HG03064 (cell line): Measurements from ENCODE around the gene PLEKHA4.
"Not testable (repeated sequence)": the region's sequence is repeated elsewhere in the genome, so short reads cannot be mapped to it uniquely, and the experiment has no call there.

Source experiments
- ATAC-seq: cut with Tn5 transposase; IDR thresholded peaks from one replicate; pipeline ENCODE4 v1.9.1; 2021; ENCODE audit warnings: low read depth; ENCODE audit not compliant: unreplicated experiment

PLEKHA4 gene, protein sequence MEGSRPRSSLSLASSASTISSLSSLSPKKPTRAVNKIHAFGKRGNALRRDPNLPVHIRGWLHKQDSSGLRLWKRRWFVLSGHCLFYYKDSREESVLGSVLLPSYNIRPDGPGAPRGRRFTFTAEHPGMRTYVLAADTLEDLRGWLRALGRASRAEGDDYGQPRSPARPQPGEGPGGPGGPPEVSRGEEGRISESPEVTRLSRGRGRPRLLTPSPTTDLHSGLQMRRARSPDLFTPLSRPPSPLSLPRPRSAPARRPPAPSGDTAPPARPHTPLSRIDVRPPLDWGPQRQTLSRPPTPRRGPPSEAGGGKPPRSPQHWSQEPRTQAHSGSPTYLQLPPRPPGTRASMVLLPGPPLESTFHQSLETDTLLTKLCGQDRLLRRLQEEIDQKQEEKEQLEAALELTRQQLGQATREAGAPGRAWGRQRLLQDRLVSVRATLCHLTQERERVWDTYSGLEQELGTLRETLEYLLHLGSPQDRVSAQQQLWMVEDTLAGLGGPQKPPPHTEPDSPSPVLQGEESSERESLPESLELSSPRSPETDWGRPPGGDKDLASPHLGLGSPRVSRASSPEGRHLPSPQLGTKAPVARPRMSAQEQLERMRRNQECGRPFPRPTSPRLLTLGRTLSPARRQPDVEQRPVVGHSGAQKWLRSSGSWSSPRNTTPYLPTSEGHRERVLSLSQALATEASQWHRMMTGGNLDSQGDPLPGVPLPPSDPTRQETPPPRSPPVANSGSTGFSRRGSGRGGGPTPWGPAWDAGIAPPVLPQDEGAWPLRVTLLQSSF

DNA sequence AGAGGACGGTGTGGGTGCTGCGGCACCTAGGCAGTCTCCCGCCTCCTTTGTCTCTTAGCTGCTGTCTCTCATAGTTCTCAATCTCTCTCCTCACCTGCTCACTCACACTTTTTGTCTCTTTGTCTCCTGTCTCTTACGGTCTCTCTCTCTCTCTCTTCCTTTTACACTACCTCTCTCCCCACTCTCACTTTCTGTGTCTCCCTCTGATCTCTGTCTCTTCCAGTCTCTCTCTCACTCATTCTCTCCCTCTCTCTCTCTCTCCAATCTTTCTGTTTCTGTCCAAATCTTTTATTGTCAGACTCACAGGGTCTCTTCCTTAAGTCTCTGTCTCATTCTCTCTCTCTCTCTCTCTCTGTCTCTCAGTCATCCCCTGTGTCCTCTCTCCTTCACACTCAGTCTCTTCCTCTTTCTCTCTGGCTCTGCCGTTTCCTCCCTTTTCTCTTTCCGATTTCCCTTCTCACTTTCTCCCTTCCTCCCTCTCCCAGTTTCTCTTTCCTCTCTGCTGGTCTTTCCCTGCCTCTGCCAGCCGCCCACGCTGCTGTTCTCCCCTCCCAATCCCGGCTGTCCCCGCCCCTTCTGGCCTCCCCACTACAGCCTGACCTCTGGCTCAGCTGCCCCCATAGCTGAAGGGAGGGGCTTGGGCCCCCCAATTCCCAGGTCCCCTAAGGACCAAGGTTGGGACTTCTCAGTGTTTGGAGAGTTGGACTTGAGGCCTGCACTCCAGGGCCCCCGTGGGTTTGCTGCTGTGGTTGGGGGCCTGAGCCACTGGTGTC, at the start of gene PLEKHA4:
Gene PLEKHA4 (minus strand): TSS at position 504 of the 773 bp plus-strand sequence. CDS start 997 bp downstream, outside the sequence.
- ATAC-seq, result no peak

DNA sequence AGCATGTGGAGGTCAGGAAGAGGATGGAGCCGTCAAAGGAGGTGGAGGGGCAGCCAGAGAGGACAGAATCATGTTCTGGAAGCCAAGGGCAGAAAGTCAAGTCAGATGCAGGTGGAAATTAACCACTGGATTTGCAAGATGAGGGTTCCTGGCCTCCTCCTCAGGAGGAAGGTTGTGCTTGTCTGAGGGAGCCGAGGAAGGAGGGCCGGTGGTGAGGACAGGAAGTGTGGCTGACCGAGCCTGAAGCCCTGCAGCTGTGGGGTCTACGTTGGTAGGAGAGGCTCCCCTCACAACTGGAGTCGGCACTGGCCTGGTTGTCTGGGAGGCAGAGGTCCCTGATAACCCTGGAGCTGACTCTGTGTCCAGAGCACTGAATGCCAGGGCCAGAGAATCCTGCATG, 49.7 kb upstream of the PLEKHA4 start:
- ATAC-seq, result no peak

- no peak for ATAC-seq
Observed at GRCh38 chr19:48915757-48916156, 47.3 kb upstream of the PLEKHA4 start.

DNA sequence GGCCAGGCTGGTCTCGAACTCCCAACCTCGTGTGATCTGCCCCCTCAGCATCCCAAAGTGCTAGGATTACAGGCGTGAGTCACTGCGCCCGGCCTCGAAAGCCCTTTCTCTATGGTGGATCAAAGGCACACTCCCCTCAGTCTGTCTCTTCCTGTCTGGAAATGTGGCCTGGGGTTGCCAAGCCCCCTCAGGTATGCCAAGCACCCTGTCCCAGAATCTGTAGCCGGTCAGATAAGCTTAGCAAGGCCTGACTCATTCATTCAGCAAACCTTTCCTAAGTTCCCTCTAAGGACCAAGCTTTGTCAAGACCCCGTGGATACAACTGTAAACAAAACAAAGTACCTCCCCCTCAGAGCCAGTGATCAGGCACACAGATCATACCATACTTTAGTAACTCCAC, 45.8 kb upstream of the PLEKHA4 start:
- no peak for ATAC-seq

- ATAC-seq, result no peak
Observed at GRCh38 chr19:48913114-48913889, 44.9 kb upstream of the PLEKHA4 start.

GRCh38 chr19:48910803-48911202, 42.4 kb upstream of the PLEKHA4 start:
- no peak for ATAC-seq

DNA sequence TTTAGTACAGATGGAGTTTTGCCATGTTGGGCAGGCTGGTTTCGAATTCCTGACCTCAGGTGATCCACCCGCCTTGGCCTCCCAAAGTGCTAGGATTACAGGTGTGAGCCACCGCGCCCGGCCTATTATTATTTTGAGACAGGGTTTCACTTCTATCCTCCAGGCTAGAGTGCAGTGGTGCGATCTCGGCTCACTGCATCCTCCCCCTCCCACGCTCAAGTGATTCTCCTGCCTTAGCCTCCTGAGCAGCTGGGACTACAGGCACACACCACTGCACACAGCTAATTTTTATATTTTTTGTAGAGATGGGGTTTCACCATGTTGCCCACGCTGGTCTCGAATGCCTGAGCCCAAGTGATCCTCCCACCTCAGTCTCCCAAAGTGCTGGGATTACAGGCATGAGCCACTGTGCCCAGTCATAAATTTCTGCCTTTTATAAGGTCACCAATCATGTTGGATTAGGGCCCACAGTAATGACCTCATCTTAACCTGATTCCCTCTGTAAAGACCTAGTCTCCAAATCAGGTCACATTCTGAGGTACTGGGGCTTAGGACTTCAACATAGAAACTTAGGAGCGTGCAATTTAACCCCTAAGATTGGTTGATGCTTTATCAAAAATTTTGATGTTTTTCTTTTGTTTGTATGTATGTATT, 41.1 kb upstream of the PLEKHA4 start:
- not testable (repeated sequence) for ATAC-seq

- ATAC-seq, result no peak
Observed at GRCh38 chr19:48907671-48908070, 39.3 kb upstream of the PLEKHA4 start.

- ATAC-seq, result no peak
Observed at GRCh38 chr19:48906324-48906723, 37.9 kb upstream of the PLEKHA4 start.

GRCh38 chr19:48905664-48906063, 37.2 kb upstream of the PLEKHA4 start:
- ATAC-seq, result no peak

GRCh38 chr19:48903788-48904187, 35.4 kb upstream of the PLEKHA4 start:
- not testable (repeated sequence) for ATAC-seq

DNA sequence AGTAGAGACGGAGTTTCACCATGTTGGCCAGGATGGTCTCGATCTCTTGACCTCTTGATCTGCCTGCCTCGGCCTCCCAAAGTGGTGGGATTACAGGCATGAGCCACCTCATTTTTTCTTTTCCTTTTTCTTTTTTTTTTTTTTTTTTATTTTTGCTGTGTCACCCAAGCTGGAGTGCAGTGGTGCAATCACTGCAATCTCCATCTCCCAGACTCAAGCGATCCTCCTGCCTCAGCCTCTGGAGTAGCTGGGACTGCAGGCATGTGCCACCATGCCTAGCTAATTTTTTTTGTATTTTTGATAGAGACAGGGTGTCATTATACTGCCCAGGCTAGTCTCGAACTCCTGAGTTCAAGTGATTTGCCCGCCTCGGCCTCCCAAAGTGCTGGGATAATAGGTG, 33.9 kb upstream of the PLEKHA4 start:
- ATAC-seq, result not testable (repeated sequence)

DNA sequence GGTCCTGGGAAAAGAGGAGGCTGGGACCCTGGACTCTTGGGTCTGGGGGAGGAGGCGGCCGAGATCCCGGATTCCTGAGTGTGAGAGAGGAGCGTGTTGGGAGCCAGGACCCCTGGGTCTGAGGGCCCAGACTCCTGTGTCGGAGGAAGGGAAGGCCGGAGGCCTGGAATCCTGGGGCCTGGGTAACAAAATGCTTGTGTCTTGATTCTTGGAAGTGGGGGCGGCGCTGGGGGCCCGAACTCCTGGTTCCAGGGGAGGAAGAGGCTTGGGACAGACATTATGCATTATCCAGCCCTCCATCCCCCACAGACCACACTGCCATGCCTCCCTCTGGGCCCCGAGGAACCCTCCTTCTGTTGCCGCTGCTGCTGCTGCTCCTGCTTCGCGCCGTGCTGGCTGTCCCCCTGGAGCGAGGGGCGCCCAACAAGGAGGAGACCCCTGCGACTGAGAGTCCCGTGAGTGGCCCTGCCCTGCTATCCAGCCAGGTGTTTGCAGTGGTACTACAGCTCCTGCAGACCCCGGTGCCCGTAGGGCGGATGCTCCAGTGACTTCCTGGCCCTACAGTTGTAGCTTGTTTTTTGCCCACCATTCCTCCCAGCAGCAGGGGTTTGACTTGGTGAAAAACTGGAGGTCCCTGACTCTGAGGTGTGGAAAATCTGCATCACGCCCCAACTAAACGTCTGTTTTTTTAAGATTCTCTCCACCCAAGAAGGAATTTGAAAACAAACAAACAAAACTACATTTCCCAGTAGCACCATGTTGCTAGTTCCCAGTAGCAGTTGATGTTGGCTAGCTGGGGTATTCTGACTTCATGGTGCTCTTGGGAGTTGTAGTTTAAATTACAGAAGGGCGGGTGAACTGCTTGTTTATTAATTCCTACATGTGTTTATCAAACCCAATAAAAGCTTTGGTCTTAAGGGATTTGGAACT, 32.3 kb upstream of the PLEKHA4 start:
- ATAC-seq, result peak; percentile 9

DNA sequence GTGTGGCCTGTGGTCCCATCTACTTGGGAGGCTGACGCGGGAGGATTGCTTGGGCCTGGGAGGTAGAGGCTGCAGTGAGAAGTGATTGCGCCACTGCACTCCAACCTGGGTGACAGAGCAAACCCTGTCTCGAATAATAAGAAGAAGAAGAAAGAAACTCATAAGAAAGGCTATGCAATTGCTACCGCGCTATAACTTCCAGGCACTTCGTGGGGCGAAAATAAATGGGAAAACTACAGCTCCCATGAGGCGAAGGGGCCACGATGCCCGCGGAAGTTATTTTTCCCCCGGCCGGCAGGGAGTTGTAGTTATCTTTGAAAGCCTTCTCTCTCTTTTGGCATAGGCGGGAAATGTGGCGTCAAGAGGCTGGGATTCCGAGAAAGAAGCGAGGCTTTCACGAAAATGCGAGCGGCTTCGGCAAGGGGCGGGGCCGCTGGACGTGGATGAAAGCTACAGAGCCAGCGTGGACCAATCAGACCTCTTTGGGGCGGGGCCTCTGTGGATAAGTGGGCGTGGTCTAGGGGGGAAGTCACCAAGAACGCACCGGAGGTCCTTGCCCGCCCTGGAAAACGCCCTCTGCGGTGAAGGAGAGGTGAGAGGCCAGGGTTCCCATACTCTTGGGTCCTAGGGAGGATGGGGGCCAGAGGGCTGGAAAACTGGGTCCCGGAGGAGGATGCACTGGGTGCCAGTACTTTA, 31.5 kb upstream of the PLEKHA4 start, which contains the start of gene NUCB1:
Gene NUCB1 (plus strand): TSS at position 532 of the 696 bp plus-strand sequence. CDS start 485 bp downstream, outside the sequence.
- peak; percentile 69 for ATAC-seq

- not testable (repeated sequence) for ATAC-seq
Observed at GRCh38 chr19:48899386-48899749, 31.0 kb upstream of the PLEKHA4 start.

- no peak for ATAC-seq
Observed at GRCh38 chr19:48897181-48897580, 28.8 kb upstream of the PLEKHA4 start.

- no peak for ATAC-seq
Observed at GRCh38 chr19:48896191-48896720, 27.8 kb upstream of the PLEKHA4 start.

DNA sequence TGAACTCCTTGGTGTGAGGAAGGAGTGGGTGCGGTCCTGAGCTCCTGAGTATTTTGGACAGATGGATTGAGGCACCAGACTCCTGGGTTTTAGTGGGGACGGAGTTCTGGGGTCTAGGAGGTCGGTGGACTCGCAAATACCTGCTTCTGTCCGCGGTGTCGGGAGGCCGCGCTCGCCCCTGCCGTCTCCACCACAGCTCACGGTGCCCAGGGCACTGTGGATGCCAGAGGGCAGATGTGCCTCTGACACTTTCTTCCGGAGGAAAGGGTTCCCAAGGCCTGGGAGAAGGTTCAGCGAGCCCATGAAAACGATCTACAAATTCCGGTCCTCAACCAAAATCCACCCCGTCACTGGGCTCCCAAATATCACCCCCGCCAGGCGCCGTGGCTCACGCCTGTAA, 26.8 kb upstream of the PLEKHA4 start:
- ATAC-seq, result no peak
